Measurements from ENCODE around the gene CACNA2D4. TPM values are rescaled to one million over a fixed set of nuclear protein-coding genes. Genes with fewer than 3 reads are reported as not detected.

CACNA2D4 gene
- total and polyA plus RNA-seq, 7 donors = 2.8 to 5.8 (median 3.6) TPM

GRCh38 chr12:1808798-1809480, 109.5 kb downstream of the CACNA2D4 start:
- no peak for DNase-seq
- Histone ChIP-seq H3K27me3 (no peaks in the 10 kb centered on the region), H3K27ac (no peak overlapping the region), H3K9me3 (no peaks in the 10 kb centered on the region), H3K36me3 (no peaks in the 10 kb centered on the region), H3K4me1 (peaks cover 0 to 9% (median 2%) of the 10 kb centered on the region in 4 donors), H3K4me3 (no peak overlapping the region)
- WGBS, 2 donors = 86 to 88% methylated on average over 22 of the region's 22 CpGs
- intact Hi-C loops (cut with DNase I) = no loop called here
- TF ChIP-seq POLR2AphosphoS5 (IDR thresholded peaks at IDR 0.05) (no peak), POLR2A (IDR thresholded peaks at IDR 0.05) (no peak), EP300 (IDR thresholded peaks at IDR 0.05) (no peak), CTCF (IDR thresholded peaks at IDR 0.05) (no peak)

GRCh38 chr12:1808036-1808797, 110.2 kb downstream of the CACNA2D4 start:
- Histone ChIP-seq H3K27ac (no peak overlapping the region), H3K36me3 (no peaks in the 10 kb centered on the region), H3K9me3 (no peaks in the 10 kb centered on the region), H3K27me3 (no peaks in the 10 kb centered on the region), H3K4me1 (peaks cover 0 to 9% (median 2%) of the 10 kb centered on the region in 4 donors), H3K4me3 (no peak overlapping the region)
- WGBS, 2 donors = 90 to 92% methylated on average over 19 of the region's 19 CpGs
- intact Hi-C loops (cut with DNase I) = no loop called here
- DNase-seq = no peak
- TF ChIP-seq POLR2AphosphoS5 (IDR thresholded peaks at IDR 0.05) (no peak), POLR2A (IDR thresholded peaks at IDR 0.05) (no peak), CTCF (IDR thresholded peaks at IDR 0.05) (no peak), EP300 (IDR thresholded peaks at IDR 0.05) (no peak)

- H3K4me1 ChIP-seq = peaks cover 0 to 9% (median 2%) of the 10 kb centered on the region in 4 donors
- WGBS, 2 donors = 91 to 92% methylated on average over 15 of the region's 15 CpGs
- H3K36me3 ChIP-seq = no peaks in the 10 kb centered on the region
- intact Hi-C loops (cut with DNase I) = no loop called here
- no peak overlapping the region for H3K4me3 ChIP-seq
- no peaks in the 10 kb centered on the region for H3K27me3 ChIP-seq
- H3K9me3 ChIP-seq = no peaks in the 10 kb centered on the region
- DNase-seq = peak; percentile 39
- TF ChIP-seq EP300 (IDR thresholded peaks at IDR 0.05) (no peak), POLR2A (IDR thresholded peaks at IDR 0.05) (no peak), POLR2AphosphoS5 (IDR thresholded peaks at IDR 0.05) (no peak), CTCF (IDR thresholded peaks at IDR 0.05) (no peak)
- no peak overlapping the region for H3K27ac ChIP-seq
Measured at GRCh38 chr12:1807087-1807860, 111.2 kb downstream of the CACNA2D4 start.

- intact Hi-C loops (cut with DNase I) = no loop called here
- peak; percentile 55 for DNase-seq
Measured at GRCh38 chr12:1806301-1807086, 112.0 kb downstream of the CACNA2D4 start.

More at GRCh38 chr12:1806301-1807086, 112.0 kb downstream of the CACNA2D4 start:
- peaks cover 0 to 9% (median 2%) of the 10 kb centered on the region in 4 donors for H3K4me1 ChIP-seq
- H3K4me3 ChIP-seq = no peak overlapping the region
- H3K27ac ChIP-seq = no peak overlapping the region
- no peak for TF ChIP-seq POLR2A (IDR thresholded peaks at IDR 0.05)
- no peak for TF ChIP-seq EP300 (IDR thresholded peaks at IDR 0.05)
- no peak for TF ChIP-seq CTCF (IDR thresholded peaks at IDR 0.05)
- no peak for TF ChIP-seq POLR2AphosphoS5 (IDR thresholded peaks at IDR 0.05)
- H3K36me3 ChIP-seq = no peaks in the 10 kb centered on the region
- no peaks in the 10 kb centered on the region for H3K9me3 ChIP-seq
- 59 to 72% methylated on average over 7 of the region's 7 CpGs for WGBS, 2 donors
- H3K27me3 ChIP-seq = no peaks in the 10 kb centered on the region

Measured in sigmoid colon (tissue), 7 donors.